ENCODE results near the gene RELN. TPM values are rescaled to one million over a fixed set of nuclear protein-coding genes. Genes with fewer than 3 reads are reported as not detected.

RELN gene
- total RNA-seq, 4 donors from 2014 or later = 0.02 to 0.73 (median 0.39) TPM; not detected in 1

DNA sequence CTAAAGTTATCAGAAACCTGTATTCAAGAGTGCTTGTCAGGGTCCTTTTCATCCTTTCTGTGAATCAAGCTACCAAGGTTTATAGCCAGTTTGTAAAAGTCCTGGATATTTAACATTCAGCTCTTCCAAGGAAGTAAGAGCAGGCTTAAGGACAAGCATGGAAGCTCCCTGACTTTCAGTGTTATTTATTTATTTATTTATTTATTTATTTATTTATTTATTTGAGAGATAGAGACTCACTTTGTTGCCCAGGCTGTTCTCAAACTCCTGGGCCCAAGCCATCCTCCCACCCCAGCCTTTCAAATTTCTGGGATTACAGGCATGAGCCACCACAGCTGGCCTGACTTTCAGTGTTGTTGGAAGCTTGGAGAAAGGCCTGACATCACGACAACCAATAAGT is 44.4 kb upstream of the RELN start:
- H3K27me3 ChIP-seq = no peaks in the 10 kb centered on the region
- H3K4me1 ChIP-seq = no peaks in the 10 kb centered on the region
- H3K9me3 ChIP-seq = no peaks in the 10 kb centered on the region
- intact Hi-C loops (cut with DNase I; ENCODE audit: low total_unique reads) (no loop called here), in situ Hi-C loops (cut with MboI; ENCODE audit: low sequenced_read_pairs in 4 of 4) (no loop called here)
- no peaks in the 10 kb centered on the region for H3K36me3 ChIP-seq
- no peak overlapping the region for H3K27ac ChIP-seq
- no peak overlapping the region for H3K4me3 ChIP-seq
- TF ChIP-seq, protein P1, sequence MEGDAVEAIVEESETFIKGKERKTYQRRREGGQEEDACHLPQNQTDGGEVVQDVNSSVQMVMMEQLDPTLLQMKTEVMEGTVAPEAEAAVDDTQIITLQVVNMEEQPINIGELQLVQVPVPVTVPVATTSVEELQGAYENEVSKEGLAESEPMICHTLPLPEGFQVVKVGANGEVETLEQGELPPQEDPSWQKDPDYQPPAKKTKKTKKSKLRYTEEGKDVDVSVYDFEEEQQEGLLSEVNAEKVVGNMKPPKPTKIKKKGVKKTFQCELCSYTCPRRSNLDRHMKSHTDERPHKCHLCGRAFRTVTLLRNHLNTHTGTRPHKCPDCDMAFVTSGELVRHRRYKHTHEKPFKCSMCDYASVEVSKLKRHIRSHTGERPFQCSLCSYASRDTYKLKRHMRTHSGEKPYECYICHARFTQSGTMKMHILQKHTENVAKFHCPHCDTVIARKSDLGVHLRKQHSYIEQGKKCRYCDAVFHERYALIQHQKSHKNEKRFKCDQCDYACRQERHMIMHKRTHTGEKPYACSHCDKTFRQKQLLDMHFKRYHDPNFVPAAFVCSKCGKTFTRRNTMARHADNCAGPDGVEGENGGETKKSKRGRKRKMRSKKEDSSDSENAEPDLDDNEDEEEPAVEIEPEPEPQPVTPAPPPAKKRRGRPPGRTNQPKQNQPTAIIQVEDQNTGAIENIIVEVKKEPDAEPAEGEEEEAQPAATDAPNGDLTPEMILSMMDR (IDR thresholded peaks at IDR 0.05 in 4 of 5, conservative IDR thresholded peaks at IDR 0.05 in 1 of 5) = no peak
- TF ChIP-seq POLR2A (IDR thresholded peaks at IDR 0.05) = no peak
- ATAC-seq (no peak), DNase-seq (no peak)

DNA sequence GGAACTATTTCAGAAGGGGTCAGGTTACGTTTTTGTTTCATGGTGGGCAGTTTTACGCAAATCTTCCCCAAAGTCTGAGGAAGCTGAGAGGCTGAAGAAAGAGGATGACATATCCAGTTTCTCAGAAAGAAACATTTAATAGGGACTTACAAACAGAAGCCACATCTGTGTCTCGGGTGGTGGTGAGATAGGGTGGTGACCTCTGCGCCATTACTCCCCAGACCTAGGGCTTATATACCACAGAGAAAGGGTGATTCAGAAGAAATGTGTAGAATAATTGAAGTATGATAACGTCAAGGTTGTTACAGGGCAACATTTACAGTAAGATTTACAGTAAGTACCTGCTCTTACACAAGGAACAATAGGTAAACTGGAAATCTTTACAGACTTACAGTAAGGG is 43.0 kb upstream of the RELN start:
- H3K9me3 ChIP-seq = no peaks in the 10 kb centered on the region
- intact Hi-C loops (cut with DNase I; ENCODE audit: low total_unique reads) (no loop called here), in situ Hi-C loops (cut with MboI; ENCODE audit: low sequenced_read_pairs in 4 of 4) (no loop called here)

DNA sequence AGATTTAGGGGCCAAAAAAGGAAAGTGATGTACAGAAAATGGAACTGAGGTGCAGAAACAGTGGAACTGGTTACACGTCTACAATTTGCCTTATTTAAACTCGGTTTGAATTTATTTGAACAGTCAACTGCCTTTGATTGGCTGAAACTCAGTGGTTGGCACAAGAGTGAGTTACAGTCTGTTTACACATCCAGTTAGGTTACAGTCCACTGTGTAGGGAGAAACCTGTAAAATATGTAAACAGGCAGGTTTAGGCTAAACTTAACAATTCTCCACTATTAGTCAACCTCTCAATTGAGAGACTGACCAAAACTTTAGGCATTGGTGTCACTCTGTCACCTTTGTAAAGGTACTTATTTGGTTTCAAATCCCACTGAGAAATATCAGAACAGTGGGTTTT is 40.3 kb upstream of the RELN start:
- no peak for TF ChIP-seq POLR2A (IDR thresholded peaks at IDR 0.05)
- TF ChIP-seq, protein P1 (IDR thresholded peaks at IDR 0.05 in 4 of 5, conservative IDR thresholded peaks at IDR 0.05 in 1 of 5) = no peak
- intact Hi-C loops (cut with DNase I; ENCODE audit: low total_unique reads) (no loop called here), in situ Hi-C loops (cut with MboI; ENCODE audit: low sequenced_read_pairs in 4 of 4) (no loop called here)
- Histone ChIP-seq H3K9me3 (no peaks in the 10 kb centered on the region), H3K36me3 (no peaks in the 10 kb centered on the region), H3K4me3 (no peak overlapping the region), H3K27ac (no peak overlapping the region), H3K27me3 (no peaks in the 10 kb centered on the region), H3K4me1 (no peaks in the 10 kb centered on the region)
- DNase-seq (no peak), ATAC-seq (no peak)

More for the DNA sequence above, 43.0 kb upstream of the RELN start:
- no peak for ATAC-seq
- Histone ChIP-seq H3K27me3 (no peaks in the 10 kb centered on the region), H3K4me1 (no peaks in the 10 kb centered on the region), H3K4me3 (no peak overlapping the region), H3K27ac (no peak overlapping the region), H3K36me3 (no peaks in the 10 kb centered on the region)
- no peak for TF ChIP-seq POLR2A (IDR thresholded peaks at IDR 0.05)
- TF ChIP-seq, protein P1 (IDR thresholded peaks at IDR 0.05 in 4 of 5, conservative IDR thresholded peaks at IDR 0.05 in 1 of 5) = no peak
- DNase-seq = no peak

DNA sequence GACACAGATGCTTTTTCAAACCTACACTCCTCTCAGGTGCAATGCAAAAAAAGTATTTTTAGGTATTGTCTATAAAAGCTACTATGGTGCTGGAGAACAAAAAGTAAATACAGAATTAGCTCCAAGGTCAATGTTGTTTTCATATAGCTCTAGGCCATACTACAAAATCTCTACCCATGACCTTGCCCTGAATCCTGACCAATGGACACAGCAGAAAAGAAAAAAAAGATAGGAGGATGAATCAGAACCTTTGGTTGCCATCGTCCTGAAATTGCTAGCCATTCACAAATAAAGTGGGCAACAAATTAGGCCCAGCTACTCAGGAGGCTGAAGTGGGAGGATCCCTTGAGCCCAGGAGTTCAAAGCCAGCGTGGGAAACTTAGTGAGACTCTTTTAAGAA is 35.2 kb upstream of the RELN start:
- Histone ChIP-seq H3K4me3 (no peak overlapping the region), H3K4me1 (no peaks in the 10 kb centered on the region), H3K36me3 (no peaks in the 10 kb centered on the region), H3K9me3 (no peaks in the 10 kb centered on the region), H3K27me3 (peaks cover 0 to 3% (median 0%) of the 10 kb centered on the region in 3 donors), H3K27ac (no peak overlapping the region)
- intact Hi-C loops (cut with DNase I; ENCODE audit: low total_unique reads) (no loop called here), in situ Hi-C loops (cut with MboI; ENCODE audit: low sequenced_read_pairs in 4 of 4) (no loop called here)
- no peak for ATAC-seq
- DNase-seq = no peak
- TF ChIP-seq POLR2A (IDR thresholded peaks at IDR 0.05) = no peak
- TF ChIP-seq, protein P1 (IDR thresholded peaks at IDR 0.05 in 4 of 5, conservative IDR thresholded peaks at IDR 0.05 in 1 of 5) = no peak

DNA sequence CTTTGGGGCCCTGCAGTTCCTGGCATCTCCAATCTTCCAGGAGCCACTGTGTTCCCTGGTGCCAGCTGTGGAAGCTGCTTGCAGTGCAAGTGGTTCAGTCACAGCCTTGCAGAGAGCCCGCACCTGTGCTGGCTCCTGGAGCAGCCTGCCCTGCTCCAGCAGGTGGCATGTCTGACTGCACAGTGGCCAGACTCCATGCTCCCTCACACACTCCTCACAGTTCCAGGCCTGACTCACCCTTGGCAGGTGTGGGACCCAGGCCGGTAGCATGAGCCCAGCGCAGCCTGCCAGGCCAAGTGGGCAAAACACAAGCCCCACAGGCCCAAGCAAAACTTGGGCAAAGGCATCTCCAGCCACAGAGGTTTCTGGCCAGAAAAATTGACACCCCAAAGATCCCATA is 33.6 kb upstream of the RELN start:
- ATAC-seq (no peak), DNase-seq (no peak)
- no peak for TF ChIP-seq POLR2A (IDR thresholded peaks at IDR 0.05)
- TF ChIP-seq, protein P1 (IDR thresholded peaks at IDR 0.05 in 4 of 5, conservative IDR thresholded peaks at IDR 0.05 in 1 of 5) = no peak
- Histone ChIP-seq H3K27ac (no peak overlapping the region), H3K27me3 (peaks cover 0 to 3% (median 0%) of the 10 kb centered on the region in 3 donors), H3K4me3 (no peak overlapping the region), H3K9me3 (no peaks in the 10 kb centered on the region), H3K36me3 (no peaks in the 10 kb centered on the region), H3K4me1 (no peaks in the 10 kb centered on the region)
- intact Hi-C loops (cut with DNase I; ENCODE audit: low total_unique reads) = no loop called here
- in situ Hi-C loops (cut with MboI; ENCODE audit: low sequenced_read_pairs in 4 of 4) = no loop called here

All from gastrocnemius medialis (tissue), 4 donors.